H1 (cell line): ENCODE data around the gene CXCL11. TPM values are rescaled to one million over a fixed set of nuclear protein-coding genes. Genes with fewer than 3 reads are reported as not detected.

Source experiments
- CTCF ChIA-PET: fragments of 300-600 bp; sonication (Branson Sonifier 250); formaldehyde crosslinking; loops from one replicate; lab custom pipeline; 2021; ENCODE audit not compliant: partially characterized antibody; lab: Charles Lee
- POLR2A ChIA-PET: fragments of 300-600 bp; sonication (Branson Sonifier 250); formaldehyde crosslinking; loops from one replicate; lab custom pipeline; 2021; ENCODE audit warnings: inconsistent platforms; ENCODE audit not compliant: partially characterized antibody; lab: Charles Lee
- DNase-seq, 2 experiments: peaks; one replicate each; pipeline versions ENCODE4 v3.0.0 to v3.0.0-alpha.2; 2010 to 2022; ENCODE audit warnings: low spot score in 2 of 2, low read depth in 1 of 2, mixed read lengths in 1 of 2
- FAIRE-seq: peaks from 2 replicates; lab custom pipeline; 2011; peaks lifted over from hg19 to GRCh38; lab: Jason Lieb, UNC
- H2AFZ ChIP-seq: 2 replicates; pipeline ENCODE4 v1.8.1; 2012; ENCODE audit warnings: low read length, inconsistent platforms
- H2AK5ac ChIP-seq: 2 replicates; pipeline ENCODE4 v1.6.1; 2013; ENCODE audit warnings: low read depth, low read length
- H2BK120ac ChIP-seq: replicated peaks from 2 replicates; pipeline ENCODE3; 2013; ENCODE audit warnings: low read depth, low read length, inconsistent platforms
- H2BK12ac ChIP-seq: 2 replicates; pipeline ENCODE4 v1.6.1; 2013; ENCODE audit warnings: low read depth, low read length
- H2BK15ac ChIP-seq: 2 replicates; pipeline ENCODE4 v1.6.1; 2013; ENCODE audit warnings: low read length
- H2BK20ac ChIP-seq: 2 replicates; pipeline ENCODE4 v1.6.1; 2013; ENCODE audit warnings: low read length
- H2BK5ac ChIP-seq: 2 replicates; pipeline ENCODE4 v1.6.1; 2013; ENCODE audit warnings: low read depth, low read length
- H3K14ac ChIP-seq: 2 replicates; pipeline ENCODE4 v1.6.1; 2013; ENCODE audit warnings: inconsistent platforms; ENCODE audit not compliant: insufficient read length
- H3K18ac ChIP-seq: 2 replicates; pipeline ENCODE4 v1.6.1; 2013; ENCODE audit warnings: low read length; ENCODE audit errors: extremely low read depth
- H3K23ac ChIP-seq: 2 replicates; pipeline ENCODE4 v1.6.1; 2013; ENCODE audit warnings: inconsistent platforms; ENCODE audit not compliant: insufficient read length
- H3K23me2 ChIP-seq: 2 replicates; pipeline ENCODE4 v1.6.1; 2013; ENCODE audit warnings: low read depth, low read length
- H3K27ac ChIP-seq: 2 replicates; pipeline ENCODE4 v1.6.1; 2011; ENCODE audit warnings: low read depth, low read length, inconsistent platforms
- H3K27me3 ChIP-seq, 4 experiments: replicated peaks in 1 of 4; 1 replicate in 1 of 4; 2 replicates in 3 of 4; pipeline versions ENCODE4 v1.6.1 to v1.8.1; 2011 to 2013; ENCODE audit warnings: low read length in 3 of 4, mild to moderate bottlenecking in 3 of 4, inconsistent platforms in 2 of 4, mixed read lengths in 2 of 4, moderate library complexity in 1 of 4; ENCODE audit not compliant: control insufficient read depth in 3 of 4, insufficient read depth in 3 of 4; ENCODE audit errors: extremely low read depth in 1 of 4
- H3K36me3 ChIP-seq, 4 experiments: 2 replicates each; pipeline versions ENCODE4 v1.6.1 to v1.8.1; 2011 to 2013; ENCODE audit warnings: mild to moderate bottlenecking in 4 of 4, low read length in 3 of 4, moderate library complexity in 2 of 4, control low read depth in 1 of 4, inconsistent platforms in 1 of 4; ENCODE audit not compliant: insufficient read depth in 4 of 4, control insufficient read depth in 2 of 4
- H3K4ac ChIP-seq: replicated peaks from 2 replicates; pipeline ENCODE3; 2013; ENCODE audit warnings: low read length, low read depth, mixed read lengths, inconsistent platforms; ENCODE audit not compliant: insufficient read length
- H3K4me1 ChIP-seq, 4 experiments: replicated peaks in 1 of 4; 1 replicate in 1 of 4; 2 replicates in 3 of 4; pipeline versions ENCODE4 v1.6.1 to v1.8.1; 2011 to 2013; ENCODE audit warnings: low read length in 3 of 4, inconsistent platforms in 2 of 4, mixed read lengths in 1 of 4; ENCODE audit not compliant: insufficient read depth in 4 of 4, control insufficient read depth in 3 of 4
- H3K4me2 ChIP-seq, 2 experiments: 2 replicates each; pipeline versions ENCODE4 v1.6.1 to v1.8.1; 2011 to 2013; ENCODE audit warnings: low read depth in 2 of 2, low read length in 2 of 2, control low read depth in 1 of 2, inconsistent platforms in 1 of 2, mild to moderate bottlenecking in 1 of 2; ENCODE audit not compliant: insufficient read depth in 1 of 2
- H3K4me3 ChIP-seq, 4 experiments: fragments of 200-600, 300-600 bp in 1 of 4; sonication (generic), shearing (Covaris generic), sonication (Bioruptor Twin) in 1 of 4; 2 replicates each; pipeline versions ENCODE4 v1.5.1 to v1.8.1; 2011 to 2016; ENCODE audit warnings: low read length in 4 of 4, low read depth in 3 of 4, control low read depth in 2 of 4, inconsistent platforms in 2 of 4, mild to moderate bottlenecking in 2 of 4, mixed read lengths in 1 of 4, moderate library complexity in 1 of 4; ENCODE audit not compliant: insufficient read depth in 2 of 4; ENCODE audit errors: extremely low read depth in 1 of 4
- H3K56ac ChIP-seq: replicated peaks from 2 replicates; pipeline ENCODE3; 2013; ENCODE audit warnings: low read depth, mild to moderate bottlenecking, mixed read lengths, low read length, inconsistent platforms; ENCODE audit not compliant: insufficient read length
- H3K79me1 ChIP-seq: 2 replicates; pipeline ENCODE4 v1.6.1; 2013; ENCODE audit warnings: low read depth, low read length, control low read depth
- H3K79me2 ChIP-seq, 2 experiments: 2 replicates each; pipeline versions ENCODE4 v1.6.1 to v1.8.1; 2012 to 2013; ENCODE audit warnings: low read length in 2 of 2, mild to moderate bottlenecking in 2 of 2, inconsistent platforms in 1 of 2; ENCODE audit not compliant: insufficient read depth in 2 of 2, control insufficient read depth in 1 of 2
- H3K9ac ChIP-seq, 4 experiments: replicated peaks in 1 of 4; 1 replicate in 1 of 4; 2 replicates in 3 of 4; pipeline versions ENCODE4 v1.6.1 to v1.8.1; 2011 to 2013; ENCODE audit warnings: low read depth in 3 of 4, low read length in 3 of 4, control low read depth in 2 of 4, mild to moderate bottlenecking in 2 of 4, moderate library complexity in 2 of 4, inconsistent platforms in 1 of 4; ENCODE audit errors: extremely low read depth in 1 of 4
- H3K9me3 ChIP-seq, 2 experiments: 2 replicates each; pipeline versions ENCODE4 v1.6.1 to v1.8.1; 2012 to 2013; ENCODE audit warnings: mild to moderate bottlenecking in 2 of 2, moderate library complexity in 2 of 2, control low read depth in 1 of 2, inconsistent platforms in 1 of 2, low read depth in 1 of 2, low read length in 1 of 2, mixed read lengths in 1 of 2; ENCODE audit not compliant: insufficient read depth in 2 of 2
- H4K20me1 ChIP-seq, 2 experiments: replicated peaks in 1 of 2; 2 replicates each; pipeline versions ENCODE3 to v1.8.1; 2011 to 2013; ENCODE audit warnings: inconsistent platforms in 2 of 2, low read length in 2 of 2, mild to moderate bottlenecking in 1 of 2; ENCODE audit not compliant: insufficient read depth in 2 of 2, control insufficient read depth in 1 of 2
- H4K5ac ChIP-seq: 2 replicates; pipeline ENCODE4 v1.6.1; 2013; ENCODE audit warnings: low read length, low read depth, mixed read lengths, inconsistent platforms; ENCODE audit not compliant: insufficient read length
- H4K8ac ChIP-seq: 2 replicates; pipeline ENCODE4 v1.8.0; 2013; ENCODE audit warnings: mild to moderate bottlenecking, moderate library complexity, low read length, inconsistent platforms; ENCODE audit not compliant: insufficient read depth; ENCODE audit errors: extremely low read depth
- H4K91ac ChIP-seq: replicated peaks from 2 replicates; pipeline ENCODE3; 2013; ENCODE audit warnings: low read length, mixed read lengths, inconsistent platforms; ENCODE audit not compliant: insufficient read length
- GABPA ChIP-seq: IDR thresholded peaks from 2 replicates; pipeline ENCODE4 v1.6.1; 2011; ENCODE audit warnings: mild to moderate bottlenecking, low read length, moderate library complexity, borderline replicate concordance; ENCODE audit not compliant: insufficient read depth
- HDAC6 ChIP-seq: IDR thresholded peaks from one replicate; pipeline ENCODE4 v1.7.1; 2012; ENCODE audit warnings: low read depth, mild to moderate bottlenecking, inconsistent platforms, low read length, moderate library complexity
- POLR2AphosphoS5 ChIP-seq: IDR thresholded peaks from 2 replicates; pipeline ENCODE4 v1.6.1; 2011; ENCODE audit warnings: low read depth, low read length
- RBBP5 ChIP-seq: IDR thresholded peaks from 2 replicates; pipeline ENCODE4 v1.7.1; 2012; ENCODE audit warnings: low read depth, mild to moderate bottlenecking, inconsistent platforms, low read length, moderate library complexity, borderline replicate concordance
- RNF2 ChIP-seq: fragments of 200-900, 300-1000 bp; sonication (generic); IDR thresholded peaks from 2 replicates; pipeline ENCODE4 v1.7.1; 2016; ENCODE audit warnings: borderline replicate concordance, low read depth, mild to moderate bottlenecking, antibody characterized with exemption, low read length; ENCODE audit not compliant: poor library complexity, severe bottlenecking; ENCODE audit errors: missing control alignments
- SAP30 ChIP-seq: fragments of 300-600 bp; sonication (generic); IDR thresholded peaks from 2 replicates; pipeline ENCODE4 v1.7.1; 2012; ENCODE audit warnings: low read length, moderate library complexity, mild to moderate bottlenecking, inconsistent platforms; ENCODE audit not compliant: insufficient read depth, insufficient replicate concordance
- WGBS, 2 experiments: shearing (Covaris generic) in 1 of 2; methylation state at CpG; one replicate each; pipeline versions ENCODE4 v1.1.6 to v1.1.7; 2013 to 2015; ENCODE audit warnings: low lambda C conversion rate in 2 of 2, mixed read lengths in 2 of 2, inconsistent platforms in 1 of 2, low coverage in 1 of 2, missing lambda C conversion rate in 1 of 2; ENCODE audit not compliant: insufficient replicate concordance in 2 of 2, insufficient coverage in 1 of 2, insufficient read length in 1 of 2; ENCODE audit errors: extremely low coverage in 1 of 2, missing lambda C conversion rate in 1 of 2; 5-methylcytosine and 5-hydroxymethylcytosine counted together
- polyA plus RNA-seq, 7 experiments: library from polyadenylated mRNA; depleted of rRNA in 3 of 7; stranded (reverse) in 5 of 7; unstranded in 2 of 7; fragments of >200 nt in 5 of 7; fragments of 200-250 nt in 2 of 7; gene quantifications; 1 replicate in 5 of 7; 2 replicates in 1 of 7; 4 replicates in 1 of 7; pipeline versions ENCODE4 v1.2.1 to v1.2.3, GENCODE V29; 2011 to 2013; ENCODE audit warnings: missing spikeins in 2 of 7, mixed read lengths in 2 of 7
- total RNA-seq: library from RNA; stranded (reverse); fragmentation: NEBNext Ultra II Directional; extraction: Animal tissue kit (Norgen Biotek cat#: 25700); gene quantifications from 2 replicates; pipeline ENCODE4 v1.2.1, GENCODE V29; 2021
- TF ChIP-seq, protein P1 (sequence below): IDR thresholded peaks from 2 replicates; pipeline ENCODE4 v1.6.1; 2012; ENCODE audit warnings: inconsistent platforms

The CXCL11 gene
- total and polyA plus RNA-seq, 2 of the 8 experiments (the other 6 are each of a cell fraction or from before 2014, with no cell fraction given) = 0.18 TPM; not detected in 1

DNA sequence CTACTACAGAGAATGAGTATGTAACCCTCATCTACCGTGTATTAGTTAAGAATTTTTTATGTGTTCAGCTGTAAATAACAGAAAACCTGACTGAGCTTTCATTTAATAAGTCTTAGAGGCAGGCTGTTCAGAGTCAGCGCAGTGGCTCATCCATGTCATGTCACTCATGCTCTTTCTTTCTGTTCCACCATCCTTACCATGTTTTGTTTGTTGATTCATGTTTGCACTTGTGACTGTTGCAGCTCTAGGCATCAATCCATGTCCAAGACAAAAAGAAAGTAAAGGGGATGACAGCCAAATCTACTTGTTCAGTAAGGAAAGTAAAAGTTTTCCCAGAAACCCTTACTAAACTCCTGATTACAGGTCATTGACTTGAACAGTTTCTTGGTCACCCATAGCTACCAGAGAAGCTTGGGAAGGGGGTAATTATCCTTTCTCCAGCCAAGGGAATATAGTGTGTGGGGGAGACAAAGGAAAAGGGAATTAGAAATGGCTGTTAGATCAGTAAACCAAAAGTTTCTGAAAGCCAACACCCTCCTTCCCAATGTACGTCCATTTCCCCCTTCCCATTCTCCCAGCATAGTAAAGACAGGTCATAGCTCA, 47.6 kb upstream of the CXCL11 start:
- Histone ChIP-seq H3K4me1 (no peaks in the 10 kb centered on the region), H3K23me2 (no peaks in the 10 kb centered on the region), H2BK20ac (no peak overlapping the region), H3K14ac (no peak overlapping the region), H2BK5ac (no peak overlapping the region), H2BK12ac (no peak overlapping the region), H3K36me3 (no peaks in the 10 kb centered on the region), H2BK15ac (no peak overlapping the region), H3K23ac (no peak overlapping the region), H3K27ac (no peak overlapping the region), H2AFZ (no peak overlapping the region), H3K27me3 (no peaks in the 10 kb centered on the region), H3K4ac (no peak overlapping the region), H3K79me2 (no peaks in the 10 kb centered on the region), H3K4me2 (no peak overlapping the region), H3K9ac (no peak overlapping the region), H3K4me3 (no peak overlapping the region), H3K9me3 (no peaks in the 10 kb centered on the region), H3K56ac (no peak overlapping the region), H2AK5ac (no peak overlapping the region), H4K5ac (no peak overlapping the region), H4K91ac (no peak overlapping the region), H4K8ac (no peak overlapping the region), H3K18ac (no peak overlapping the region), H4K20me1 (no peaks in the 10 kb centered on the region), H2BK120ac (no peak overlapping the region), H3K79me1 (no peaks in the 10 kb centered on the region)
- DNase-seq (no peak), FAIRE-seq (no peak)
- WGBS, 2 experiments = 86% methylated on average over 3 of the region's 3 CpGs; no CpG with 5 or more reads in 1 of the 2 experiments
- CTCF ChIA-PET = interaction anchor here (0.8 to 5.2 kb wide), 11 partner anchors 9 to 170 kb away, joined by 3 to 42 read pairs (median 6); no protein-coding TSS in a partner anchor
- TF ChIP-seq HDAC6 (no peak), RBBP5 (no peak), GABPA (no peak), POLR2AphosphoS5 (no peak), SAP30 (no peak), RNF2 (no peak)
- TF ChIP-seq, protein P1, sequence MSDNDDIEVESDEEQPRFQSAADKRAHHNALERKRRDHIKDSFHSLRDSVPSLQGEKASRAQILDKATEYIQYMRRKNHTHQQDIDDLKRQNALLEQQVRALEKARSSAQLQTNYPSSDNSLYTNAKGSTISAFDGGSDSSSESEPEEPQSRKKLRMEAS = no peak
- POLR2A ChIA-PET = no interaction called here
